WI38 (cell line): ENCODE results near the gene ZMYND15.

Experiments used
- H3K4me3 ChIP-seq: 2 replicates; pipeline ENCODE4 v1.5.1; 2011; ENCODE audit warnings: low read depth, mild to moderate bottlenecking, control low read depth, low read length
- CTCF ChIP-seq: IDR thresholded peaks from 2 replicates; pipeline ENCODE4 v1.5.1; 2012; ENCODE audit warnings: low read depth, mild to moderate bottlenecking, control low read depth, low read length

ZMYND15 gene

DNA sequence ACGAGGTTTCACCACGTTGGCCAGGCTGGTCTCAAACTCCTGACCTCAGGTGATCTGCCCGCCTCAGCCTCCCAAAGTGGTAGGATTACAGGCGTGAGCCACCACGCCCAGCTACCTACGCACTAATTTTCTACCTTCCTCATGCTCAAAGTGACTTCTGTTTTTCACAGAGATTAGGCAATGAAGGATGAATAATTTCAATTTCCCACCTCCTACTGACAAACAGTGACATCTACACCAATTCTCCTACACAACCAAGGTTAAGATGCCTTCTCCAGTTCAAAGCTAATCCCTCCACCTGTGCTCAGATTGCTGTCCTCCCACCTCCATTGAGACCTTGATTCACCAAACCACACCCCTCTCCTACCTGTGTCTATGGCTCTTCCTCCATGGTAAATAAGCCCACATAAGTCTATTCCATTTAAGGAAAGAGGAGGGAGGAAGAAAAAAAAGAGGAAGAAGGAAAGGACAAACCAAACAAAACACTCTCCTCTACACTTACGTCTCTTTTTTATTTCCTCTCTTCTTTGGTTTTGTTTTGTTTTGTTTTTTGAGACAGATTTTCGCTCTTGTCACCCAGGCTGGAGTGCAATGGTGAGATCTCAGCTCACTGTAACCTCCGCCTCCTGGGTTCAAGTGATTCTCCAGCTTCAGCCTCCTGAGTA is 13.9 kb upstream of the ZMYND15 start:
- TF ChIP-seq CTCF = no peak
- H3K4me3 ChIP-seq = no peak overlapping the region

DNA sequence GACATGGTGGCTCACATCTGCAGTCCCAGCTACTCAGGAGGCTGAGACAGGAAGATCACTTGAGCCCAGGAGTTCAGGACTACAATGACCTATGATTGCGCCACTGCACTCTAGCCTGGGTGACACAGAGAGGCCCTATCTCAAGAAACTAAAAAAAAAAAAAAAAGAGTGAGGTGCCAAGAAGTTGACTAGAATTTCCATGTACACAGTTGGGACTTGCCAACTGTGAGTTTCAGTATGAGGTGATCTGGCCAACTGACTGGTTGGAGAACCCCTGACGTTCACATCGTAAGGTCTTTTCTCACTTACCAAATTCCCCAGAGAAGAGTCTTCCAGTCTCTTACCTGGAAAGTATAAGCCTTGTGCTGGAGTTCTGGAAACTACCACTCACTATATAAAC is 11.5 kb upstream of the ZMYND15 start:
- no peak for TF ChIP-seq CTCF
- H3K4me3 ChIP-seq = no peak overlapping the region

GRCh38 chr17:4733073-4733531 is 6.5 kb upstream of the ZMYND15 start:
- no peak for TF ChIP-seq CTCF
- no peak overlapping the region for H3K4me3 ChIP-seq

- H3K4me3 ChIP-seq = no peak overlapping the region
- no peak for TF ChIP-seq CTCF
These were observed 4.7 kb upstream of the ZMYND15 start for GRCh38 chr17:4734857-4735475.

DNA sequence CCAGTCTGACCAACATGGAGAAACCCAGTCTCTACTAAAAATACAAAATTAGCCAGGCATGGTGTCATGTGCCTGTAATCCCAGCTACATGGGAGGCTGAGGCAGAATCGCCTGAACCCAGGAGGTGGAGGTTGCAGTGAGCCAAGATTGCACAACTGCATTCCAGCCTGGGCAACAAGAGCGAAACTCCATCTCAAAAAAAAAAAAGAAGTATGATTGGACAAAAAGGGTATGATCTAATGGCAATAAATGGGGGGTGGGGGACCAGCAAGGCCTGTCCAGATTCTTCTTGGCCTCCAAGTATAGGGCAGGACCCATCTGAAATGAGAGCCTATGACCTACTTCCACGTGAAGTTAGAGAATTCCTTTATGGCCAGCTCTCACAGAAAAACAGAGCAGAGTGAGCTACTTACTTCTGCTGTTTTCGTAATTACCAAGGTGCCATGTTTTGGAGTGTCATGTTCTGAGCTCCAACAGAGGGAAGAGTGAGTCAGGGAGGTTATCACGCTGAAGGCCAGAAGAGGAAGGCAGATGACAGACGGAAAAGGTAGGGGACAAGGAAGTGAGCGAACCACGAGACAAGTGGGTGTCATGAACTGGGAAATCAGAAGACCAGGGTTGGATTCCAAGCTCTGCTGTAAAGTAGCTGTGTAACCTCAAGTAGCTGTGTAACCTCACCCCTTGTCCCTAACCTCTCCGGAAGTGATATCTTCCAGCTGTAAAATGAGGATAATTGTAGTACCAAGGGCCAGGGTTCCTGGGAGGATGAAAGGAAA is 3.6 kb upstream of the ZMYND15 start:
- H3K4me3 ChIP-seq = no peak overlapping the region
- no peak for TF ChIP-seq CTCF

DNA sequence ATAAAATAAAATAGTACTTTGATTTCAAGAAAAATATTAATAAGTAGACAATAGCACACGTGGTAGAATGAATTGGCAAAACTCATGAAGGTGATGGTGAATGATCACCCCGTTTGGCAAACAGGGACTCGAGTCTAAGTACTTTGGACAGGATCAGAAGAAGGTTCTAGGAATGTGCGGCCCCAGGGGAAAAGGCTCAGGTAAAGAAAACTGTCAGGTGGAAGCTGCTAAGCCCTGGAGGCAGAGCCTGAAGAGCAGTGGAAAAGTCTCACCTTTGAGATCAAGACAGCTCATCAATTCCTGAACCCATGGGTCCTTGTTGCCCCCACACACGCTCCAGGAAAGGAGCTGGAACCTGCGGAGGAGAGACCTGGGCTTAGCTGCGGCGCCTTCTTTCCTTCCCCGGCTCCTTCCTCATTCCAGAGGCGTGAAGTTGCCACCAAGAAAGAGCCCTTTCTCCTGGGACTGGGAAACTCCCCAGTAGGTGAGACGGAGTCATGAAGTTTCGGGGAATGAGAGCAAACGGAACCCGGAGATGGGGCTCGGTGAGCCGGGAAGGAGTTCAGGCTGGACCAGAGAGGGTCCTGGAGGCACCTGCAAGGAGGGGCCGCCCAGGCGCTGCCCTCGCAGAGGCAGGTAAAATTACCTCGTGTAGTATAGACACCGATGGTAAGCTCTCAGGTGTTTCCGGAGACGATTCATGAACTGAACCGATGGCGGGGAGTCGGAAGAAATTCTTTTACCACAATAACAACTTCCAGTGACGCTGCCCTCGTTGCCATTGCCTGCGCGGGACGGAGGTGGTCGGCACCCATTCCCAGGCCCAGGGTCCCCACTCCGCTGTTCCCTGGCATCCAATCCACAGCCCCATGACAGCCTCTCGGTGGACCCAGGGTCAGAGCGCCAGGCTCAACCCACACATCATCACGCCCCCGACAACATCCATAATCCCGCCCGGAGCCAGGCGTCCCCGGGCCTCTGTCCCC is 1.2 kb upstream of the ZMYND15 start:
- no peak for TF ChIP-seq CTCF
- peak overlapping the region; percentile 71 for H3K4me3 ChIP-seq
